IMR-90 (cell line): ENCODE results near the gene B4GALNT3. TPM values are rescaled to one million over a fixed set of nuclear protein-coding genes. Genes with fewer than 3 reads are reported as not detected.

Experiments used
- ATAC-seq: fragments of 200-7000 bp; cut with Tn5 transposase; 2 replicates; pipeline ENCODE4 v1.9.1; 2020; ENCODE audit warnings: low read depth, mild to moderate bottlenecking, moderate library complexity
- BruUV-seq: library from RNA; stranded (reverse); fragments of 400-500 nt; replicated peaks from 2 replicates; lab custom pipeline; 2021; lab: Mats Ljungman, UMichigan
- CTCF ChIA-PET: fragments of 300-600 bp; formaldehyde crosslinking; extraction: SDS; loops from one replicate; lab custom pipeline; 2021; ENCODE audit warnings: antibody characterized with exemption; lab: Yijun Ruan, JAX
- POLR2A ChIA-PET: fragments of 300-600 bp; sonication (Branson Sonifier 250); formaldehyde crosslinking; loops from one replicate; lab custom pipeline; 2022; ENCODE audit warnings: antibody characterized with exemption; ENCODE audit not compliant: unreplicated experiment; lab: Charles Lee
- DNase-seq: peaks from one replicate; pipeline ENCODE4 v3.0.0; 2013
- H2AFZ ChIP-seq: replicated peaks from 2 replicates; pipeline ENCODE3; 2013; ENCODE audit warnings: low read length, mild to moderate bottlenecking; ENCODE audit not compliant: poor library complexity
- H2AK5ac ChIP-seq: 2 replicates; pipeline ENCODE4 v1.6.1; 2013; ENCODE audit warnings: low read depth, low read length, inconsistent platforms
- H2AK9ac ChIP-seq: replicated peaks from 2 replicates; pipeline ENCODE3; 2013; ENCODE audit warnings: mild to moderate bottlenecking, low read depth, low read length, moderate library complexity; ENCODE audit not compliant: poor library complexity
- H2BK120ac ChIP-seq: 2 replicates; pipeline ENCODE4 v1.6.1; 2013; ENCODE audit warnings: low read depth, low read length, inconsistent platforms
- H2BK15ac ChIP-seq: 3 replicates; pipeline ENCODE4 v1.6.1; 2013; ENCODE audit warnings: low read depth, low read length, inconsistent platforms
- H2BK20ac ChIP-seq: 2 replicates; pipeline ENCODE4 v1.6.1; 2013; ENCODE audit warnings: low read depth, mild to moderate bottlenecking, inconsistent platforms, low read length, moderate library complexity
- H2BK5ac ChIP-seq: 2 replicates; pipeline ENCODE4 v1.6.1; 2013; ENCODE audit warnings: mild to moderate bottlenecking, low read depth, low read length, inconsistent platforms; ENCODE audit not compliant: poor library complexity, severe bottlenecking
- H3K14ac ChIP-seq: replicated peaks from 2 replicates; pipeline ENCODE4 v1.6.1; 2013; ENCODE audit warnings: low read depth, low read length, inconsistent platforms
- H3K18ac ChIP-seq: 2 replicates; pipeline ENCODE4 v1.6.1; 2013; ENCODE audit warnings: low read depth, low read length, control low read depth
- H3K23ac ChIP-seq: 2 replicates; pipeline ENCODE4 v1.6.1; 2013; ENCODE audit warnings: low read depth, low read length, inconsistent platforms
- H3K27ac ChIP-seq: 2 replicates; pipeline ENCODE4 v1.5.1; 2013; ENCODE audit warnings: mild to moderate bottlenecking, control low read depth, low read length; ENCODE audit not compliant: insufficient read depth
- H3K27me3 ChIP-seq: 2 replicates; pipeline ENCODE4 v1.6.1; 2013; ENCODE audit warnings: low read length; ENCODE audit not compliant: control insufficient read depth, insufficient read depth
- H3K36me3 ChIP-seq: 2 replicates; pipeline ENCODE4 v1.6.1; 2013; ENCODE audit warnings: low read length, mixed read lengths; ENCODE audit not compliant: control insufficient read depth, insufficient read depth
- H3K4ac ChIP-seq: 2 replicates; pipeline ENCODE4 v1.6.1; 2013; ENCODE audit warnings: low read depth, low read length, inconsistent platforms
- H3K4me1 ChIP-seq: 2 replicates; pipeline ENCODE4 v1.6.1; 2013; ENCODE audit warnings: low read length, mixed read lengths; ENCODE audit not compliant: control insufficient read depth, insufficient read depth
- H3K4me2 ChIP-seq: 2 replicates; pipeline ENCODE4 v1.6.1; 2013; ENCODE audit warnings: low read depth, mild to moderate bottlenecking, control low read depth, low read length, moderate library complexity
- H3K4me3 ChIP-seq: 2 replicates; pipeline ENCODE4 v1.5.1; 2013; ENCODE audit warnings: low read depth, mild to moderate bottlenecking, control low read depth, low read length, moderate library complexity; ENCODE audit not compliant: insufficient read depth
- H3K56ac ChIP-seq: 2 replicates; pipeline ENCODE4 v1.6.1; 2013; ENCODE audit warnings: low read length, inconsistent platforms; ENCODE audit not compliant: insufficient read depth; ENCODE audit errors: extremely low read depth
- H3K79me1 ChIP-seq, 2 experiments: 2 replicates each; pipeline ENCODE4 v1.6.1; 2013; ENCODE audit warnings: low read length in 2 of 2, inconsistent platforms in 1 of 2, low read depth in 1 of 2
- H3K9ac ChIP-seq: 2 replicates; pipeline ENCODE4 v1.6.1; 2013; ENCODE audit warnings: low read depth, low read length, control low read depth
- H3K9me1 ChIP-seq: 2 replicates; pipeline ENCODE4 v1.6.1; 2013; ENCODE audit warnings: low read length, inconsistent platforms; ENCODE audit not compliant: insufficient read depth
- H3K9me3 ChIP-seq: 2 replicates; pipeline ENCODE4 v1.6.1; 2013; ENCODE audit warnings: low read length; ENCODE audit not compliant: control insufficient read depth, insufficient read depth
- H4K20me1 ChIP-seq: 2 replicates; pipeline ENCODE4 v1.6.1; 2013; ENCODE audit warnings: low read length, inconsistent platforms; ENCODE audit not compliant: insufficient read depth
- H4K5ac ChIP-seq: 2 replicates; pipeline ENCODE4 v1.6.1; 2013; ENCODE audit warnings: mild to moderate bottlenecking, low read depth, low read length, control low read depth
- H4K8ac ChIP-seq, 2 experiments: 2 replicates each; pipeline ENCODE4 v1.6.1; 2013; ENCODE audit warnings: low read depth in 2 of 2, low read length in 2 of 2, control low read depth in 1 of 2, inconsistent platforms in 1 of 2
- H4K91ac ChIP-seq: 2 replicates; pipeline ENCODE4 v1.6.1; 2013; ENCODE audit warnings: low read depth, low read length, inconsistent platforms; ENCODE audit not compliant: insufficient read depth
- CHD1 ChIP-seq: IDR thresholded peaks from 2 replicates; pipeline ENCODE4 v1.6.1; 2012; ENCODE audit warnings: low read depth, low read length, improper control_type of control experiment
- FOS ChIP-seq: fragments of 150-350 bp; IDR thresholded peaks from 2 replicates; pipeline ENCODE4 v1.6.1; 2016; ENCODE audit warnings: low read depth, low read length
- MAZ ChIP-seq: IDR thresholded peaks from 2 replicates; pipeline ENCODE4 v1.6.1; 2012; ENCODE audit warnings: low read depth, mild to moderate bottlenecking, low read length, improper control_type of control experiment, moderate library complexity, borderline replicate concordance
- MXI1 ChIP-seq: IDR thresholded peaks from 2 replicates; pipeline ENCODE4 v1.6.1; 2012; ENCODE audit warnings: low read depth, mild to moderate bottlenecking, low read length, moderate library complexity, borderline replicate concordance
- NFE2L2 ChIP-seq: fragments of 150-350 bp; IDR thresholded peaks from 2 replicates; pipeline ENCODE4 v1.6.1; 2016; ENCODE audit warnings: low read depth, mild to moderate bottlenecking, low read length
- RAD21 ChIP-seq: IDR thresholded peaks from 2 replicates; pipeline ENCODE4 v1.6.1; 2012; ENCODE audit warnings: low read length, improper control_type of control experiment
- RCOR1 ChIP-seq: IDR thresholded peaks from 2 replicates; pipeline ENCODE4 v1.6.1; 2012; ENCODE audit warnings: mild to moderate bottlenecking, low read length, improper control_type of control experiment; ENCODE audit not compliant: insufficient replicate concordance
- RFX5 ChIP-seq: IDR thresholded peaks from 2 replicates; pipeline ENCODE4 v1.8.0; 2012; ENCODE audit warnings: low read depth, mild to moderate bottlenecking, low read length, moderate library complexity
- SMC3 ChIP-seq: fragments of 150-350 bp; IDR thresholded peaks from 2 replicates; pipeline ENCODE4 v1.6.1; 2016; ENCODE audit warnings: low read depth, mild to moderate bottlenecking, antibody characterized with exemption, low read length, moderate library complexity
- WGBS, 2 experiments: methylation state at CpG; one replicate each; pipeline versions ENCODE4 v1.1.5 to v1.1.7; 2013; ENCODE audit warnings: missing lambda C conversion rate in 2 of 2; ENCODE audit not compliant: insufficient read length in 1 of 2; ENCODE audit errors: extremely low coverage in 2 of 2; 5-methylcytosine and 5-hydroxymethylcytosine counted together
- dilution Hi-C: fragments of 300-500 bp; cut with HindIII; formaldehyde crosslinking; loops from one replicate; pipeline ENCODE4 v1.14.3; 2018; ENCODE audit warnings: low sequenced_read_pairs; ENCODE audit not compliant: unreplicated experiment
- in situ Hi-C: fragments of 300-500 bp; cut with MboI; formaldehyde crosslinking; loops from 3 replicates; pipeline ENCODE4 v1.14.3; 2019; ENCODE audit warnings: low sequenced_read_pairs, inconsistent platforms, mixed read lengths
- intact Hi-C: fragments of 100-400 bp; cut with micrococcal nuclease; formaldehyde crosslinking; loops from 2 replicates; pipeline ENCODE4 v1.10.0; 2022
- polyA plus RNA-seq, 3 experiments: library from polyadenylated mRNA; depleted of rRNA; stranded (reverse); fragments of >200 nt; gene quantifications; 2 replicates each; pipeline ENCODE4 v1.2.3, GENCODE V29; 2012; ENCODE audit warnings: low replicate concordance in 1 of 3
- total RNA-seq: library from RNA; depleted of rRNA; stranded (reverse); fragments of >200 nt; gene quantifications from 2 replicates; pipeline ENCODE4 v1.2.3, GENCODE V29; 2012
- TF ChIP-seq, protein P1 (sequence below): conservative IDR thresholded peaks from 2 replicates; pipeline ENCODE4 v1.5.1; 2012; ENCODE audit warnings: mild to moderate bottlenecking, low read depth, low read length, improper control_type of control experiment
- TF ChIP-seq, protein P2 (sequence below): fragments of 150-350 bp; IDR thresholded peaks from 2 replicates; pipeline ENCODE4 v1.6.1; 2016; ENCODE audit warnings: low read depth, mild to moderate bottlenecking, low read length, moderate library complexity, borderline replicate concordance
- TF ChIP-seq, protein P3 (sequence below): fragments of 150-350 bp; IDR thresholded peaks from 2 replicates; pipeline ENCODE4 v1.6.1; 2017; ENCODE audit warnings: mild to moderate bottlenecking, antibody characterized with exemption, low read length, low read depth

Gene B4GALNT3
- total and polyA plus RNA-seq, 2 of the 4 experiments (the other 2 are of a cell fraction): not detected

DNA sequence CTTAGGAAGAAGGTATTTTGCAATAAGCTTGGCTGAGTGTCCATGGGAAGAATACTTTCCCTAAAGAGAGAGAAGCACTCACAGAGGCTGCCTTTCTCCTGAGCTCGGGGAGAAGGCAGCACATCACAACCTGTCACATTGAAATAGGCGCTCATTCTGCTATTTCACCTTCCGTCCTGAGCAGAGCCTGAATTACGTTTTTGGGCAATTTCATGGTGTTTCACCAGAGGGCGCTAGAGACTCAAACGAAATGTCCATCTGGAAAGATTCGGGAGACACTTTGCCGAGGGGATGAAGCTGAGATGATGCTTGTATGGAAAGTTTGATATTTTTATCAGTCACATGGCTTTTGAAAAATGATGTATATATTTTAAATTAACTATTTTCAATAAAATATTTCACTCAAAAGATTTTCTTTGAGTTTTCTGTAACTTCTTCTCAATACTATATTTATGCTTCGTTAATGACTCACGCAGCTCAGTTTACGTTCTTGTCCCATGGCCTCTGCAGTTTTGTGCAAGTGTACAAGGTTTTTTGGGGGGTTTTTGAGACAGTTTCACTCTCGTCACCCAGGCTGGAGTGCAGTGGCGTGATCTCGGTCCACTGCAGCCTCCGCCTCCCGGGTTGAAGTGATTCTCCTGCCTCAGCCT is 17.4 kb upstream of the B4GALNT3 start:
- Histone ChIP-seq H3K36me3 (no peaks in the 10 kb centered on the region; the same call in 1 of the 2 replicates), H3K9ac (no peak overlapping the region), H3K56ac (no peak overlapping the region), H2AFZ (no peak overlapping the region), H3K27me3 (peaks cover 2% of the 10 kb centered on the region; the same call in 1 of the 2 replicates), H2BK15ac (no peak overlapping the region), H2AK9ac (no peak overlapping the region), H3K27ac (no peak overlapping the region), H3K9me1 (no peaks in the 10 kb centered on the region), H3K4ac (no peak overlapping the region), H3K18ac (no peak overlapping the region), H3K79me1 (no peaks in the 10 kb centered on the region), H4K8ac (no peak overlapping the region), H2BK20ac (no peak overlapping the region), H3K23ac (no peak overlapping the region), H3K4me2 (no peak overlapping the region), H3K9me3 (no peaks in the 10 kb centered on the region), H4K5ac (no peak overlapping the region), H2BK120ac (no peak overlapping the region), H2BK5ac (no peak overlapping the region), H3K4me3 (no peak overlapping the region), H4K91ac (no peak overlapping the region), H4K20me1 (no peaks in the 10 kb centered on the region), H3K4me1 (no peaks in the 10 kb centered on the region), H2AK5ac (no peak overlapping the region), H3K14ac (no peak overlapping the region)
- in situ Hi-C loops: no loop called here
- intact Hi-C loops: loop anchor here (1.0 kb wide), 1 partner anchor 105 kb away; no protein-coding TSS in a partner anchor
- ChIA-PET POLR2A (no interaction called here), CTCF (interaction anchor here (0.5 to 3.8 kb wide), 9 partner anchors 8 to 1160 kb away, joined by 3 to 21 read pairs (median 4); no protein-coding TSS in a partner anchor)
- dilution Hi-C loops: no loop called here
- WGBS, 2 experiments: no CpG with 5 or more reads among the region's 16 CpGs
- TF ChIP-seq SMC3 (peak; percentile 75), RCOR1 (no peak), MXI1 (no peak), RAD21 (peak; percentile 71), FOS (no peak), RFX5 (peak; percentile 58), NFE2L2 (no peak), CHD1 (no peak), MAZ (no peak)
- TF ChIP-seq, protein P1, sequence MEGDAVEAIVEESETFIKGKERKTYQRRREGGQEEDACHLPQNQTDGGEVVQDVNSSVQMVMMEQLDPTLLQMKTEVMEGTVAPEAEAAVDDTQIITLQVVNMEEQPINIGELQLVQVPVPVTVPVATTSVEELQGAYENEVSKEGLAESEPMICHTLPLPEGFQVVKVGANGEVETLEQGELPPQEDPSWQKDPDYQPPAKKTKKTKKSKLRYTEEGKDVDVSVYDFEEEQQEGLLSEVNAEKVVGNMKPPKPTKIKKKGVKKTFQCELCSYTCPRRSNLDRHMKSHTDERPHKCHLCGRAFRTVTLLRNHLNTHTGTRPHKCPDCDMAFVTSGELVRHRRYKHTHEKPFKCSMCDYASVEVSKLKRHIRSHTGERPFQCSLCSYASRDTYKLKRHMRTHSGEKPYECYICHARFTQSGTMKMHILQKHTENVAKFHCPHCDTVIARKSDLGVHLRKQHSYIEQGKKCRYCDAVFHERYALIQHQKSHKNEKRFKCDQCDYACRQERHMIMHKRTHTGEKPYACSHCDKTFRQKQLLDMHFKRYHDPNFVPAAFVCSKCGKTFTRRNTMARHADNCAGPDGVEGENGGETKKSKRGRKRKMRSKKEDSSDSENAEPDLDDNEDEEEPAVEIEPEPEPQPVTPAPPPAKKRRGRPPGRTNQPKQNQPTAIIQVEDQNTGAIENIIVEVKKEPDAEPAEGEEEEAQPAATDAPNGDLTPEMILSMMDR: peak; percentile 75
- TF ChIP-seq, protein P2, sequence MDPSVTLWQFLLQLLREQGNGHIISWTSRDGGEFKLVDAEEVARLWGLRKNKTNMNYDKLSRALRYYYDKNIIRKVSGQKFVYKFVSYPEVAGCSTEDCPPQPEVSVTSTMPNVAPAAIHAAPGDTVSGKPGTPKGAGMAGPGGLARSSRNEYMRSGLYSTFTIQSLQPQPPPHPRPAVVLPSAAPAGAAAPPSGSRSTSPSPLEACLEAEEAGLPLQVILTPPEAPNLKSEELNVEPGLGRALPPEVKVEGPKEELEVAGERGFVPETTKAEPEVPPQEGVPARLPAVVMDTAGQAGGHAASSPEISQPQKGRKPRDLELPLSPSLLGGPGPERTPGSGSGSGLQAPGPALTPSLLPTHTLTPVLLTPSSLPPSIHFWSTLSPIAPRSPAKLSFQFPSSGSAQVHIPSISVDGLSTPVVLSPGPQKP: no peak
- TF ChIP-seq, protein P3, sequence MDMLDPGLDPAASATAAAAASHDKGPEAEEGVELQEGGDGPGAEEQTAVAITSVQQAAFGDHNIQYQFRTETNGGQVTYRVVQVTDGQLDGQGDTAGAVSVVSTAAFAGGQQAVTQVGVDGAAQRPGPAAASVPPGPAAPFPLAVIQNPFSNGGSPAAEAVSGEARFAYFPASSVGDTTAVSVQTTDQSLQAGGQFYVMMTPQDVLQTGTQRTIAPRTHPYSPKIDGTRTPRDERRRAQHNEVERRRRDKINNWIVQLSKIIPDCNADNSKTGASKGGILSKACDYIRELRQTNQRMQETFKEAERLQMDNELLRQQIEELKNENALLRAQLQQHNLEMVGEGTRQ: no peak
- BruUV-seq: no TSS peak
- ATAC-seq (peak; percentile 84), DNase-seq (peak; percentile 42)
